SK-N-SH treated with all-trans-retinoic acid at 6 μM for 48 hours (cell line): Measurements from ENCODE around the gene RNPS1.

Source experiments
- ARNTL ChIP-seq: fragments of 450-650 bp; formaldehyde crosslinking; IDR thresholded peaks from 2 replicates; pipeline ENCODE4 v1.5.0; 2020; ENCODE audit warnings: low read depth, mild to moderate bottlenecking, moderate library complexity, borderline replicate concordance
- CREB5 ChIP-seq: fragments of 250-450 bp; sonication (Bioruptor Pico); IDR thresholded peaks from 2 replicates; pipeline ENCODE4 v1.5.1; 2020; ENCODE audit warnings: low read depth, mild to moderate bottlenecking, moderate library complexity
- CSDC2 ChIP-seq: fragments of 250-450 bp; sonication (Bioruptor Pico); IDR thresholded peaks from 2 replicates; pipeline ENCODE4 v1.5.0; 2020; ENCODE audit warnings: mild to moderate bottlenecking, moderate library complexity
- CSRNP3 ChIP-seq: fragments of 250-450 bp; sonication (Bioruptor Pico); IDR thresholded peaks from 2 replicates; pipeline ENCODE4 v1.5.1; 2021; ENCODE audit warnings: mild to moderate bottlenecking, moderate library complexity
- GLIS3 ChIP-seq: fragments of 250-450 bp; sonication (Bioruptor Pico); IDR thresholded peaks from 2 replicates; pipeline ENCODE4 v1.5.0; 2020; ENCODE audit warnings: mild to moderate bottlenecking, moderate library complexity
- OSR1 ChIP-seq: fragments of 250-450 bp; sonication (Bioruptor Pico); IDR thresholded peaks from 2 replicates; pipeline ENCODE4 v1.8.0; 2022; ENCODE audit warnings: moderate library complexity, mild to moderate bottlenecking, inconsistent platforms
- PATZ1 ChIP-seq: fragments of 250-450 bp; sonication (Bioruptor Pico); IDR thresholded peaks from 2 replicates; pipeline ENCODE4 v1.8.0; 2020; ENCODE audit warnings: mild to moderate bottlenecking, moderate library complexity, borderline replicate concordance
- PPARA ChIP-seq: fragments of 250-450 bp; sonication (Bioruptor Pico); IDR thresholded peaks from 2 replicates; pipeline ENCODE4 v1.5.0; 2020; ENCODE audit warnings: mild to moderate bottlenecking, borderline replicate concordance
- RARB ChIP-seq: fragments of 250-450 bp; sonication (Bioruptor Pico); IDR thresholded peaks from 2 replicates; pipeline ENCODE4 v1.8.0; 2021; ENCODE audit warnings: mild to moderate bottlenecking, moderate library complexity
- TOX ChIP-seq: fragments of 250-450 bp; sonication (Bioruptor Pico); IDR thresholded peaks from 2 replicates; pipeline ENCODE4 v1.8.0; 2021; ENCODE audit warnings: mild to moderate bottlenecking, moderate library complexity, borderline replicate concordance
- ZFP3 ChIP-seq: fragments of 250-450 bp; sonication (Bioruptor Pico); IDR thresholded peaks from 2 replicates; pipeline ENCODE4 v1.5.0; 2020; ENCODE audit warnings: mild to moderate bottlenecking, moderate library complexity
- ZFP30 ChIP-seq: fragments of 450-650 bp; formaldehyde crosslinking; IDR thresholded peaks from 2 replicates; pipeline ENCODE4 v1.5.0; 2022; ENCODE audit warnings: mild to moderate bottlenecking, moderate library complexity
- ZNF70 ChIP-seq: fragments of 450-650 bp; formaldehyde crosslinking; IDR thresholded peaks from 2 replicates; pipeline ENCODE4 v1.5.0; 2020; ENCODE audit warnings: mild to moderate bottlenecking, moderate library complexity
- ZNF8 ChIP-seq: fragments of 450-650 bp; formaldehyde crosslinking; IDR thresholded peaks from 2 replicates; pipeline ENCODE4 v1.5.0; 2020; ENCODE audit warnings: mild to moderate bottlenecking, moderate library complexity

- no peak for TF ChIP-seq PPARA (CRISPR knock-in tag)
- no peak for TF ChIP-seq ZFP3 (CRISPR knock-in tag)
- no peak for TF ChIP-seq CREB5 (CRISPR knock-in tag)
- TF ChIP-seq PATZ1 (CRISPR knock-in tag), result no peak
- TF ChIP-seq RARB (CRISPR knock-in tag), result no peak
- TF ChIP-seq CSDC2 (CRISPR knock-in tag), result no peak
- TF ChIP-seq TOX (CRISPR knock-in tag), result no peak
- no peak for TF ChIP-seq ARNTL (CRISPR knock-in tag)
- no peak for TF ChIP-seq ZNF8 (CRISPR knock-in tag)
- no peak for TF ChIP-seq CSRNP3 (CRISPR knock-in tag)
- TF ChIP-seq GLIS3 (CRISPR knock-in tag), result no peak
- no peak for TF ChIP-seq ZNF70 (CRISPR knock-in tag)
- TF ChIP-seq OSR1, result no peak
- no peak for TF ChIP-seq ZFP30 (CRISPR knock-in tag)
These were observed 12.5 kb upstream of the RNPS1 start for GRCh38 chr16:2280461-2280860.
